Ishikawa (cell line): ENCODE results near the gene SLIT3.

ENCODE experiments used
- CEBPB ChIP-seq: IDR thresholded peaks from 2 replicates; pipeline ENCODE4 v1.6.1; 2012
- CREB1 ChIP-seq: IDR thresholded peaks from 2 replicates; pipeline ENCODE4 v1.6.1; 2012; ENCODE audit warnings: low read depth
- EGR1 ChIP-seq: IDR thresholded peaks from 2 replicates; pipeline ENCODE4 v1.6.1; 2012
- EP300 ChIP-seq: IDR thresholded peaks from 2 replicates; pipeline ENCODE4 v1.6.1; 2012; ENCODE audit warnings: borderline replicate concordance
- FOXM1 ChIP-seq: IDR thresholded peaks from 2 replicates; pipeline ENCODE4 v1.6.1; 2012; ENCODE audit warnings: low read depth, borderline replicate concordance
- MAX ChIP-seq: IDR thresholded peaks from 2 replicates; pipeline ENCODE4 v1.6.1; 2012
- NFIC ChIP-seq: IDR thresholded peaks from 2 replicates; pipeline ENCODE4 v1.6.1; 2012
- RAD21 ChIP-seq: IDR thresholded peaks from 2 replicates; pipeline ENCODE4 v1.6.1; 2012; ENCODE audit warnings: low read depth
- TAF1 ChIP-seq: IDR thresholded peaks from 2 replicates; pipeline ENCODE4 v1.6.1; 2012; ENCODE audit warnings: low read depth, mild to moderate bottlenecking
- TCF12 ChIP-seq: IDR thresholded peaks from 2 replicates; pipeline ENCODE4 v1.6.1; 2012; ENCODE audit warnings: low read depth
- TEAD4 ChIP-seq: IDR thresholded peaks from 2 replicates; pipeline ENCODE4 v1.6.1; 2012
- USF1 ChIP-seq: IDR thresholded peaks from 2 replicates; pipeline ENCODE4 v1.6.1; 2012
- YY1 ChIP-seq: IDR thresholded peaks from 2 replicates; pipeline ENCODE4 v1.6.1; 2012; ENCODE audit warnings: low read depth
- ZBTB7A ChIP-seq: IDR thresholded peaks from 2 replicates; pipeline ENCODE4 v1.6.1; 2012; ENCODE audit warnings: low read depth
- TF ChIP-seq, protein P1 (sequence below): IDR thresholded peaks from 2 replicates; pipeline ENCODE4 v1.6.1; 2012; ENCODE audit warnings: low read depth, mild to moderate bottlenecking

Gene SLIT3

GRCh38 chr5:168939156-168939800, 361.7 kb downstream of the SLIT3 start:
- TF ChIP-seq CEBPB: no peak
- TF ChIP-seq NFIC: no peak
- no peak for TF ChIP-seq EP300
- TF ChIP-seq, protein P1, sequence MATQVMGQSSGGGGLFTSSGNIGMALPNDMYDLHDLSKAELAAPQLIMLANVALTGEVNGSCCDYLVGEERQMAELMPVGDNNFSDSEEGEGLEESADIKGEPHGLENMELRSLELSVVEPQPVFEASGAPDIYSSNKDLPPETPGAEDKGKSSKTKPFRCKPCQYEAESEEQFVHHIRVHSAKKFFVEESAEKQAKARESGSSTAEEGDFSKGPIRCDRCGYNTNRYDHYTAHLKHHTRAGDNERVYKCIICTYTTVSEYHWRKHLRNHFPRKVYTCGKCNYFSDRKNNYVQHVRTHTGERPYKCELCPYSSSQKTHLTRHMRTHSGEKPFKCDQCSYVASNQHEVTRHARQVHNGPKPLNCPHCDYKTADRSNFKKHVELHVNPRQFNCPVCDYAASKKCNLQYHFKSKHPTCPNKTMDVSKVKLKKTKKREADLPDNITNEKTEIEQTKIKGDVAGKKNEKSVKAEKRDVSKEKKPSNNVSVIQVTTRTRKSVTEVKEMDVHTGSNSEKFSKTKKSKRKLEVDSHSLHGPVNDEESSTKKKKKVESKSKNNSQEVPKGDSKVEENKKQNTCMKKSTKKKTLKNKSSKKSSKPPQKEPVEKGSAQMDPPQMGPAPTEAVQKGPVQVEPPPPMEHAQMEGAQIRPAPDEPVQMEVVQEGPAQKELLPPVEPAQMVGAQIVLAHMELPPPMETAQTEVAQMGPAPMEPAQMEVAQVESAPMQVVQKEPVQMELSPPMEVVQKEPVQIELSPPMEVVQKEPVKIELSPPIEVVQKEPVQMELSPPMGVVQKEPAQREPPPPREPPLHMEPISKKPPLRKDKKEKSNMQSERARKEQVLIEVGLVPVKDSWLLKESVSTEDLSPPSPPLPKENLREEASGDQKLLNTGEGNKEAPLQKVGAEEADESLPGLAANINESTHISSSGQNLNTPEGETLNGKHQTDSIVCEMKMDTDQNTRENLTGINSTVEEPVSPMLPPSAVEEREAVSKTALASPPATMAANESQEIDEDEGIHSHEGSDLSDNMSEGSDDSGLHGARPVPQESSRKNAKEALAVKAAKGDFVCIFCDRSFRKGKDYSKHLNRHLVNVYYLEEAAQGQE: no peak
- TF ChIP-seq ZBTB7A: no peak
- TF ChIP-seq TCF12: no peak
- no peak for TF ChIP-seq EGR1
- no peak for TF ChIP-seq YY1
- no peak for TF ChIP-seq TAF1
- no peak for TF ChIP-seq USF1
- TF ChIP-seq CREB1: no peak
- no peak for TF ChIP-seq RAD21
- no peak for TF ChIP-seq FOXM1
- no peak for TF ChIP-seq TEAD4
- no peak for TF ChIP-seq MAX

DNA sequence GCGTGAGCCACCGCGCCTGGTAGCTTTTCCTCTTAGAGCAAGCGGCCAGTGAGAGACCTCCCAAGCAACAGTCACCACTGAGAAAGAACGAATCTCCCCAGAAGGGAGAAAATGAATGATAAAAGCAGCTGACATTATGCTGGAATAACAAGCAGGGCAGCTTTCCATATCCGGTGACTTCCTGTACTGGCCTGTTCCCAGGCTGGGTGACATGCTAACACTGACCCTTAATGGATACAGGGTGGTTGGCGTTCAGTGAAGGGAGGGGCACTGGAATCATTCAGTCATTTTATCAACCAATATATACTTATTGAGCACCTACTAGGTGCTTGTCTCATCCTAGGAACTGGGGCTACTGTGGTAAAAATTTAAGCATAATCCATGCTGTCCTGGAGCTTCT, 364.4 kb downstream of the SLIT3 start:
- TF ChIP-seq TEAD4 (no peak), TAF1 (no peak), MAX (no peak), NFIC (no peak), TCF12 (no peak), USF1 (no peak), CREB1 (no peak), ZBTB7A (no peak), RAD21 (no peak)
- TF ChIP-seq, protein P1: no peak

DNA sequence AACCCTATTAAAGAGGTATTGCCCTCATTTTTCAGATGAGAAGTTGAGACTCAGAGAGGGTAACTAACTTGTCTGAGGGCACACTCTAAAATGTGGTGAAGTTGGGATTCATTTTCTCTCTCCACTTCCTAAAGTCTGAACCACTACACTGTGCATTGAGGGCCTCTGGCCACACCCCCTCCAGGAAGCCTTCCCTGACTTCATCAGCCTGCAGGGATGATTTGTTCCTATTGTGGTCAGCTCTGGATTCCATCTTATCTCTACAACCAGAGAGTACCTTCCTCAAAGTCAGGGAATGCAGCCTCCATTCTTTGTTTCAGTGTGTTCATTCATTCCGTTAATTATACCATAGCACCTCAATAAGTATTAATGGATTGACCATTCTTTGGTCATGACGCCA, 365.8 kb downstream of the SLIT3 start:
- TF ChIP-seq USF1 (no peak), TAF1 (no peak), TCF12 (no peak), CEBPB (no peak), YY1 (no peak)

DNA sequence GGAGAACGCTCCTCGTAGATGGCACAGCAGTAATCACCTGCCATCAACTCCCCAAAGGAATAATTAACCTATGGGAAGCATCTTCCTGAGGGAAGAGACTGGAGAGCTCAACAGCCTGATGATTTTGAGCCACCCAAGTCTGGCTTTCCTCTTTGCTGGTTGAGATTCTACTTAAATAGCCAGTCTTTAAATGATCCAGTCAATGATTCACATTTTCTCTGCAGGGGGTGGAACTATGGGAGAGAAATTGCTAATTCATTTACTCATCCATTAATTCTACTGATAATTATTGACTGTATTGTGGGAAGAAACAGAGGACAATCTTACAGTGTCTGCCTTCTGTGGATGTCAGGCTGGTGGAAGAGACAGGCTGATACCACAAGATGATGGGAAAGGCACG, 366.8 kb downstream of the SLIT3 start:
- TF ChIP-seq, protein P1: no peak
- TF ChIP-seq FOXM1 (no peak), TEAD4 (no peak), CREB1 (no peak), EGR1 (no peak), YY1 (no peak), NFIC (no peak), TCF12 (no peak)
